HG02938 (cell line): ENCODE results near the gene CEPT1.

Experiments
- ATAC-seq: cut with Tn5 transposase; IDR thresholded peaks from one replicate; pipeline ENCODE4 v1.9.1; 2021; ENCODE audit warnings: mild to moderate bottlenecking, moderate library complexity; ENCODE audit not compliant: unreplicated experiment

The CEPT1 gene

DNA sequence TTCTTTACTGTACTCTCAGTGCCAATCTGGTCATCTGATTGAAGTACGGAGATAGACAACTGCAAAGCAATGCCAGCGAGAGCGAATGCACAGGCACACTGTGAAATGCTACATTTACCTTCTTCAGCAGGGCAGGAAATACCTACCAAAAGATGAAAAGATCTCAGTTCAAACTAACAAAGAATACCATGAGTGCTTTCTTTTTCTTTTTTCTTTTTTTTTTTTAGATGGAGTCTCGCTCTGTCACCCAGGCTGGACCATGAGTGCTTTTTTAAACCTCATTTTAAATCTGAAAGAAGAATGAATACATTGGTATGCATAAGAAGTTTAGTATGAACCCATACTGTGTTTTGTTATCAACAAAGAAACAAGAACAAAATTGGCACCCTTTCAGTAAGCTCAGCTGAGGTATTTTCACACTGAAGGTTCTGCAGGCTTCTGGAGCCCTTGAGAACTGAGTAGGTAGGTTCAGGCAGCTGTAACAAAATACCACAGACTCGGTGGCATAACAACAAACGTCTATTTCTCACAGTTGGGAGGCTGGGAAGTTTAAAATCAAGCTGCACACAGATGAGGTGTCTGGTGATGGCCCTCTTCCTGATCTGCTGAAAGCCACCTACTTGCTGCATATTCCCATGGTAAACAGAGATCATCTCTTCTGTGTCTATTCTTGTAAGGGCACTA lies 85.8 kb downstream of the CEPT1 start:
- no peak for ATAC-seq

GRCh38 chr1:111227434-111227833 lies 87.4 kb downstream of the CEPT1 start, which contains the start of gene CHI3L2:
Gene CHI3L2 (plus strand): TSS chr1:111227713. CDS start chr1:111227730, 17 bp downstream.
- no peak for ATAC-seq

DNA sequence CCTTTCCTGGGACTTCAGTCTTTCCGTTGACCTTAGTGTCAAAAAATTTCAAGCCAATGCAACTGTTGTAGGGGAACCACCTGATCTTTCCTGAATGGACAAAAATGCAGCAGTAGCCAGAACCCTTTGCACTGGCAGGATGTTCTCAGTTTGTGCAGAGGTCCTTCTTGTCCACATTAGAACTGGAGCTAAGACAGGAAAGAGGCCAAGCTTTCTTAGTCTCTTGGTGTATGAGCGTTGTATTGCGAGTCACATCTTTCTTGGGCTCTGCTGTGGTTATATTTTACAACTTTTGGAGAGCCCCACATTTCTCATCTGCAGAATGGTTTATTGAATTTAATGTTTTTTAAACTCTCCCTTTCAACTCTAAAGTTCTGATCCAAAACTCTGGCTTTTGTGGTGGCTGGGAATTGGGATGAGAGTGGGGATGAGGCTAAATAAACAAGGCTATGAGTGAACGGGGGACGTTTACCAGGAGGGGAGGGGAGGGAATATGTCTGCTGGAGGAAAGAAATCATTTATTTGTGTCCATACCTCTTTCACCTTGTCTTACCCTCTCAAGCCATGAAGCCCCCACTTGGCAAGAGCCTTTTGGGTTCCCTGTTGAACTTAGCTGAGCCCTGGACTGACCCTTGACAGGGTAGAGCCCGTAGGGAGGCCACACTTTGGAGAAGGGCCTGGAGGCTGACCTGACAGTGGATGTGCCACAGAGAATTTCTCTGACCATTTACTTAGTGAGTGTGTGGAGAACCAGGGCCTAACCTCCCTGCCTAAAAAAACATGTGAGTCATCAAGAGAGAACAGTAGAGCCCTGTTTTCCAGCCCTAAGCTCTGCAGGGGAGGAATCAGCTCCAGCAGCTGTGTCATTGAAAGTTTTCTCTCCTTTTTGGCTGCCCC lies 88.1 kb downstream of the CEPT1 start:
- ATAC-seq = no peak

GRCh38 chr1:111228748-111229126 lies 88.7 kb downstream of the CEPT1 start:
- ATAC-seq = no peak

- ATAC-seq = no peak
Observed at GRCh38 chr1:111232134-111232533, 92.1 kb downstream of the CEPT1 start.

- ATAC-seq = no peak
Observed at GRCh38 chr1:111234258-111234657, 94.2 kb downstream of the CEPT1 start.
